PC-3 (cell line): Measurements from ENCODE around the gene ITGA8.

Experiments used
- CTCF ChIP-seq: fragments of 300-600 bp; sonication (generic); conservative IDR thresholded peaks from 2 replicates; pipeline ENCODE4 v1.5.1; 2017; ENCODE audit warnings: antibody characterized with exemption, low read depth, mild to moderate bottlenecking, low read length
- EZH2 ChIP-seq: fragments of 300-600 bp; sonication (generic); IDR thresholded peaks from one replicate; pipeline ENCODE4 v1.6.1; 2017; ENCODE audit warnings: antibody characterized with exemption, mild to moderate bottlenecking, low read length; ENCODE audit not compliant: unreplicated experiment

- TF ChIP-seq CTCF: peak; percentile 55
- no peak for TF ChIP-seq EZH2
Measured at GRCh38 chr10:15744217-15744865, 24.6 kb upstream of the ITGA8 start.
